Kidney epithelial cell (primary cell): ENCODE results near the gene TMEM59L. TPM values are rescaled to one million over a fixed set of nuclear protein-coding genes. Genes with fewer than 3 reads are reported as not detected.

Experiments
- DNase-seq: peaks from one replicate; pipeline ENCODE4 v3.0.0-alpha.2; 2010; ENCODE audit warnings: low read depth
- H3K27me3 ChIP-seq: 2 replicates; pipeline ENCODE4 v1.6.0; 2011; ENCODE audit warnings: low read length; ENCODE audit not compliant: control insufficient read depth, insufficient read depth
- H3K36me3 ChIP-seq: 2 replicates; pipeline ENCODE4 v1.5.1; 2011; ENCODE audit warnings: low read length; ENCODE audit not compliant: control insufficient read depth, insufficient read depth
- H3K4me3 ChIP-seq: 2 replicates; pipeline ENCODE4 v1.5.1; 2011; ENCODE audit warnings: low read depth, mild to moderate bottlenecking, control low read depth, low read length
- total RNA-seq: library from RNA; depleted of rRNA; stranded (reverse); fragments of >200 nt; gene quantifications from 2 replicates; pipeline ENCODE4 v1.2.3, GENCODE V29; 2015
- TF ChIP-seq, protein P1 (sequence below): IDR thresholded peaks from 2 replicates; pipeline ENCODE4 v1.5.1; 2011; ENCODE audit warnings: mild to moderate bottlenecking, moderate library complexity, low read length, control low read depth, inconsistent platforms; ENCODE audit not compliant: insufficient read depth, poor library complexity, severe bottlenecking

TMEM59L gene
- total RNA-seq, 1 donor from 2014 or later: 3.8 TPM

GRCh38 chr19:18660939-18661670 lies 48.4 kb downstream of the TMEM59L start:
- H3K4me3 ChIP-seq: no peak overlapping the region
- no peak for DNase-seq
- TF ChIP-seq, protein P1, sequence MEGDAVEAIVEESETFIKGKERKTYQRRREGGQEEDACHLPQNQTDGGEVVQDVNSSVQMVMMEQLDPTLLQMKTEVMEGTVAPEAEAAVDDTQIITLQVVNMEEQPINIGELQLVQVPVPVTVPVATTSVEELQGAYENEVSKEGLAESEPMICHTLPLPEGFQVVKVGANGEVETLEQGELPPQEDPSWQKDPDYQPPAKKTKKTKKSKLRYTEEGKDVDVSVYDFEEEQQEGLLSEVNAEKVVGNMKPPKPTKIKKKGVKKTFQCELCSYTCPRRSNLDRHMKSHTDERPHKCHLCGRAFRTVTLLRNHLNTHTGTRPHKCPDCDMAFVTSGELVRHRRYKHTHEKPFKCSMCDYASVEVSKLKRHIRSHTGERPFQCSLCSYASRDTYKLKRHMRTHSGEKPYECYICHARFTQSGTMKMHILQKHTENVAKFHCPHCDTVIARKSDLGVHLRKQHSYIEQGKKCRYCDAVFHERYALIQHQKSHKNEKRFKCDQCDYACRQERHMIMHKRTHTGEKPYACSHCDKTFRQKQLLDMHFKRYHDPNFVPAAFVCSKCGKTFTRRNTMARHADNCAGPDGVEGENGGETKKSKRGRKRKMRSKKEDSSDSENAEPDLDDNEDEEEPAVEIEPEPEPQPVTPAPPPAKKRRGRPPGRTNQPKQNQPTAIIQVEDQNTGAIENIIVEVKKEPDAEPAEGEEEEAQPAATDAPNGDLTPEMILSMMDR: no peak

GRCh38 chr19:18662972-18663732 lies 50.5 kb downstream of the TMEM59L start:
- H3K27me3 ChIP-seq: peaks cover 5% of the 10 kb centered on the region
- TF ChIP-seq, protein P1: no peak
- DNase-seq: no peak
- H3K36me3 ChIP-seq: no peaks in the 10 kb centered on the region
- H3K4me3 ChIP-seq: no peak overlapping the region

More at GRCh38 chr19:18660939-18661670, 48.4 kb downstream of the TMEM59L start:
- Histone ChIP-seq H3K27me3 (peaks cover 6% of the 10 kb centered on the region), H3K36me3 (no peaks in the 10 kb centered on the region)

GRCh38 chr19:18663940-18664530 lies 51.4 kb downstream of the TMEM59L start:
- Histone ChIP-seq H3K4me3 (no peak overlapping the region), H3K27me3 (peaks cover 1% of the 10 kb centered on the region), H3K36me3 (no peaks in the 10 kb centered on the region)
- DNase-seq: no peak
- TF ChIP-seq, protein P1: no peak

GRCh38 chr19:18665771-18666202 lies 53.1 kb downstream of the TMEM59L start:
- H3K4me3 ChIP-seq: no peak overlapping the region
- DNase-seq: no peak

GRCh38 chr19:18666317-18666716 lies 53.6 kb downstream of the TMEM59L start:
- Histone ChIP-seq H3K27me3 (no peaks in the 10 kb centered on the region), H3K4me3 (no peak overlapping the region), H3K36me3 (no peaks in the 10 kb centered on the region)
- TF ChIP-seq, protein P1: no peak
- DNase-seq: no peak

More at GRCh38 chr19:18665771-18666202, 53.1 kb downstream of the TMEM59L start:
- TF ChIP-seq, protein P1: no peak
- Histone ChIP-seq H3K27me3 (no peaks in the 10 kb centered on the region), H3K36me3 (no peaks in the 10 kb centered on the region)
